ENCODE measurements around the gene VCAN.

Gene VCAN

GRCh38 chr5:83572271-83572670 lies 100.7 kb downstream of the VCAN start:
- no peak for DNase-seq

DNA sequence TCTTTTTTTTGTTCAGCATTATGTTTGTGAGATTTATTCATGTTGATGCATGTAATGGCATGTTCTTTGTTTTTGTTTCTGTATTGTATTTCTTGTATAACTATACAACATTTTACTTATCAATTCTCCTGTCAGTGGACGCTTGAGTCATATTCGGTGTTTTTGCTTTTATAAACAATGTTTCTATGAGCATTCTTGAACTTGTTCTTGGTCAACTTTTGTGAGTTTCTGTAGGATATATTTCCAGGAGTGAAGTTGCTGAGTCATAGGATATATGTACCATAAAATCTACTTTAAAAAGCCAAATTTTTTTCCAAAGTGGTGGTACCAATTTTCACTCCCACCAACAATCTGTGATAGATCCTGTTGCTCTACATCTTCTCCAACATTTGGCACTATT lies 104.8 kb downstream of the VCAN start:
- DNase-seq = no peak

- no peak for DNase-seq
Measured at GRCh38 chr5:83577036-83577636, 105.6 kb downstream of the VCAN start.

DNA sequence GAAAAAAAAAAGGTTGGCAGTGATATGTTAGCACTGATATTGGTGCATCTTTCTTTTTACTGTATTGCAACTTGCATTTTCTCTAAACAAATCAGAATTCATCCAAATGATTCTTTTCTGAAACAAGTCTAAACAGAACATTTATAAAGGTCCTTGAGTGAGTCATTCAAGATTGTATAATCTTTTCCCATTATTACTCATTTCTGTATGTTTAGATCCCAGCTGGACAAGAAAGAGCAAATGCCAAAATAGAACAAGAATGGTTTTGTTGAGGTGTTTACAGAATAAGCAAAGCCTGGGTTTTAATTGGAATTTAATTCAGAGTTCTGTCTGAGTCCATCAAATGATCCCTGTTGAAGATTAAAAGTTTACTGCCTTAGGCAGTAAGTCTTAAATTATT lies 112.3 kb downstream of the VCAN start:
- no peak for DNase-seq

GRCh38 chr5:83586874-83587776 lies 115.6 kb downstream of the VCAN start:
- DNase-seq = no peak

GRCh38 chr5:83589786-83590185 lies 118.2 kb downstream of the VCAN start:
- DNase-seq = no peak

DNA sequence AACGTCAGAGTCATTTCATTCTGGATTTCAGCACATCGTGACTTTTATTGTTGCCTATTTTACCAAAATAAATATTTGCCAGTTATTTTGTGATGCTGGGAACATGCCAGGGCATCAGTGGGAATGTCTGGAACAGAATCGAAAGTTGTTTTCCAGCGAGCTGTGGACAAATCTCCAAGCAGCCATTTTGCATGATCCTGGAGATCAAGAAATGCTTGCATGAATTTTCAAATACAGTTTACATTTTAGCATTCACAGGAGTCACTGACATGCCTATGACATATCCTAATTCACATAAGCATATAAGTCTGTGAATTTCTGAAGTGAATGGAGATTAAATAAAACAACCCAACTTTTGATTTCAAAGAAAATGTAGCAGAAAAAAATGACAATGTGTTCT lies 119.4 kb downstream of the VCAN start:
- DNase-seq = no peak

- DNase-seq = no peak
Measured at GRCh38 chr5:83595217-83595616, 123.7 kb downstream of the VCAN start.

- DNase-seq = peak; percentile 1
Measured at GRCh38 chr5:83608122-83608521, 136.6 kb downstream of the VCAN start.

GRCh38 chr5:83614841-83615240 lies 143.3 kb downstream of the VCAN start:
- DNase-seq = no peak

- no peak for DNase-seq
Measured at GRCh38 chr5:83628360-83628759, 156.8 kb downstream of the VCAN start.
